ENCODE results near the gene BUD31.

DNA sequence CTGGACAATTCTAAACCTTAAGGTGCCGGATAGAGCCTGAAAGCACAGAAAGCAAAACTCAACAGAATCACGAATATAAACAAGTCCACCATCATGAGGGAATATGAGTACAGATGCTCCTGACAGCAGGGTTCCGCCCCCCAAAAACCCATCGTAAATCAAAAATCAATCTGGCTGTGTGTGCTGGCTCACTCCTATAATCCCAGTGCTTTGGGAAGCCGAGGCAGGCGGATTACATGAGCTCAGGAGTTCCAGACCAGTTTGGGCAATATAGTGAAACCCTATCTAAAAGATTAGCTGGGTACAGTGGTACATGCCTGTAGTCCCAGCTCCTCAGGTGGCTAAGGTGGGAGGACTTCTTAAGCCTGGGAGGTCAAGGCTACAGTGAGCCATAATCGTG lies 12.2 kb downstream of the BUD31 start:
- no peak for TF ChIP-seq YY1 (IDR thresholded peaks at IDR 0.05; ENCODE audit: low read depth, low read length)
- TF ChIP-seq, protein P1, sequence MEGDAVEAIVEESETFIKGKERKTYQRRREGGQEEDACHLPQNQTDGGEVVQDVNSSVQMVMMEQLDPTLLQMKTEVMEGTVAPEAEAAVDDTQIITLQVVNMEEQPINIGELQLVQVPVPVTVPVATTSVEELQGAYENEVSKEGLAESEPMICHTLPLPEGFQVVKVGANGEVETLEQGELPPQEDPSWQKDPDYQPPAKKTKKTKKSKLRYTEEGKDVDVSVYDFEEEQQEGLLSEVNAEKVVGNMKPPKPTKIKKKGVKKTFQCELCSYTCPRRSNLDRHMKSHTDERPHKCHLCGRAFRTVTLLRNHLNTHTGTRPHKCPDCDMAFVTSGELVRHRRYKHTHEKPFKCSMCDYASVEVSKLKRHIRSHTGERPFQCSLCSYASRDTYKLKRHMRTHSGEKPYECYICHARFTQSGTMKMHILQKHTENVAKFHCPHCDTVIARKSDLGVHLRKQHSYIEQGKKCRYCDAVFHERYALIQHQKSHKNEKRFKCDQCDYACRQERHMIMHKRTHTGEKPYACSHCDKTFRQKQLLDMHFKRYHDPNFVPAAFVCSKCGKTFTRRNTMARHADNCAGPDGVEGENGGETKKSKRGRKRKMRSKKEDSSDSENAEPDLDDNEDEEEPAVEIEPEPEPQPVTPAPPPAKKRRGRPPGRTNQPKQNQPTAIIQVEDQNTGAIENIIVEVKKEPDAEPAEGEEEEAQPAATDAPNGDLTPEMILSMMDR (IDR thresholded peaks at IDR 0.05; ENCODE audit: control extremely low read depth in 1 of 3, insufficient read depth in 1 of 3, low read depth in 1 of 3, low read length in 3 of 3) = no peak
